Measurements from ENCODE around the gene SBNO1.
"Not testable (repeated sequence)": the region's sequence is repeated elsewhere in the genome, so short reads cannot be mapped to it uniquely, and the experiment has no call there.

SBNO1 gene

GRCh38 chr12:123389560-123390351 is 25.1 kb upstream of the SBNO1 start:
- peak overlapping the region; percentile 55 for H3K27ac ChIP-seq (ENCODE audit: low read depth, low read length)
- H3K4me1 ChIP-seq (ENCODE audit: control insufficient read depth in 1 of 2, insufficient read depth in 2 of 2, low read length in 2 of 2), result peaks cover 21 to 29% of the 10 kb centered on the region in 2 donors
- no peaks in the 10 kb centered on the region for H3K27me3 ChIP-seq (ENCODE audit: control insufficient read depth in 1 of 2, insufficient read depth in 2 of 2, low read length in 2 of 2)
- H3K36me3 ChIP-seq (ENCODE audit: control insufficient read depth in 1 of 2, insufficient read depth in 2 of 2, low read length in 2 of 2), result peaks cover 15 to 35% of the 10 kb centered on the region in 2 donors
- H3K9me3 ChIP-seq (ENCODE audit: control insufficient read depth in 1 of 2, low read length in 2 of 2), result no peaks in the 10 kb centered on the region
- peak overlapping the region; percentile 50 to 64 for H3K9ac ChIP-seq (ENCODE audit: low read depth in 1 of 2, low read length in 2 of 2)
- H3K4me3 ChIP-seq (ENCODE audit: low read depth in 1 of 2, low read length in 2 of 2), result peak overlapping the region; percentile 70 to 73

- Histone ChIP-seq H3K27ac (ENCODE audit: low read depth, low read length) (no peak overlapping the region), H3K4me1 (ENCODE audit: control insufficient read depth in 1 of 2, insufficient read depth in 2 of 2, low read length in 2 of 2) (peaks cover 24 to 34% of the 10 kb centered on the region in 2 donors), H3K4me3 (ENCODE audit: low read depth in 1 of 2, low read length in 2 of 2) (peak overlapping the region; percentile 70 to 73), H3K9me3 (ENCODE audit: control insufficient read depth in 1 of 2, low read length in 2 of 2) (no peaks in the 10 kb centered on the region), H3K9ac (ENCODE audit: low read depth in 1 of 2, low read length in 2 of 2) (no peak overlapping the region), H3K36me3 (ENCODE audit: control insufficient read depth in 1 of 2, insufficient read depth in 2 of 2, low read length in 2 of 2) (peaks cover 10 to 28% of the 10 kb centered on the region in 2 donors), H3K27me3 (ENCODE audit: control insufficient read depth in 1 of 2, insufficient read depth in 2 of 2, low read length in 2 of 2) (no peaks in the 10 kb centered on the region)
Measured at GRCh38 chr12:123388951-123389559, 24.4 kb upstream of the SBNO1 start.

- Histone ChIP-seq H3K27ac (ENCODE audit: low read depth, low read length) (peak overlapping the region; percentile 74), H3K4me3 (ENCODE audit: low read depth in 1 of 2, low read length in 2 of 2) (peak overlapping the region; percentile 81 to 88), H3K4me1 (ENCODE audit: control insufficient read depth in 1 of 2, insufficient read depth in 2 of 2, low read length in 2 of 2) (peaks cover 24 to 34% of the 10 kb centered on the region in 2 donors)
Measured at GRCh38 chr12:123388177-123388950, 23.7 kb upstream of the SBNO1 start.

GRCh38 chr12:123387508-123388176 is 23.0 kb upstream of the SBNO1 start:
- H3K4me3 ChIP-seq (ENCODE audit: low read depth in 1 of 2, low read length in 2 of 2), result peak overlapping the region; percentile 81 to 88
- no peaks in the 10 kb centered on the region for H3K9me3 ChIP-seq (ENCODE audit: control insufficient read depth in 1 of 2, low read length in 2 of 2)
- peak overlapping the region; percentile 76 to 89 for H3K9ac ChIP-seq (ENCODE audit: low read depth in 1 of 2, low read length in 2 of 2)
- H3K36me3 ChIP-seq (ENCODE audit: control insufficient read depth in 1 of 2, insufficient read depth in 2 of 2, low read length in 2 of 2), result peaks cover 10 to 20% of the 10 kb centered on the region in 2 donors
- H3K27ac ChIP-seq (ENCODE audit: low read depth, low read length), result peak overlapping the region; percentile 74
- peaks cover 24 to 34% of the 10 kb centered on the region in 2 donors for H3K4me1 ChIP-seq (ENCODE audit: control insufficient read depth in 1 of 2, insufficient read depth in 2 of 2, low read length in 2 of 2)
- no peaks in the 10 kb centered on the region for H3K27me3 ChIP-seq (ENCODE audit: control insufficient read depth in 1 of 2, insufficient read depth in 2 of 2, low read length in 2 of 2)

More at GRCh38 chr12:123388177-123388950, 23.7 kb upstream of the SBNO1 start:
- H3K9me3 ChIP-seq (ENCODE audit: control insufficient read depth in 1 of 2, low read length in 2 of 2), result no peaks in the 10 kb centered on the region
- peak overlapping the region; percentile 76 to 89 for H3K9ac ChIP-seq (ENCODE audit: low read depth in 1 of 2, low read length in 2 of 2)
- peaks cover 10 to 25% of the 10 kb centered on the region in 2 donors for H3K36me3 ChIP-seq (ENCODE audit: control insufficient read depth in 1 of 2, insufficient read depth in 2 of 2, low read length in 2 of 2)
- H3K27me3 ChIP-seq (ENCODE audit: control insufficient read depth in 1 of 2, insufficient read depth in 2 of 2, low read length in 2 of 2), result no peaks in the 10 kb centered on the region

GRCh38 chr12:123385536-123385935 is 20.9 kb upstream of the SBNO1 start:
- H3K27ac ChIP-seq (ENCODE audit: low read depth, low read length); H3K9ac ChIP-seq (ENCODE audit: low read depth in 1 of 2, low read length in 2 of 2); H3K9me3 ChIP-seq (ENCODE audit: control insufficient read depth in 1 of 2, low read length in 2 of 2); H3K4me3 ChIP-seq (ENCODE audit: low read depth in 1 of 2, low read length in 2 of 2); H3K36me3 ChIP-seq (ENCODE audit: control insufficient read depth in 1 of 2, insufficient read depth in 2 of 2, low read length in 2 of 2); H3K27me3 ChIP-seq (ENCODE audit: control insufficient read depth in 1 of 2, insufficient read depth in 2 of 2, low read length in 2 of 2): not testable (repeated sequence)
- H3K4me1 ChIP-seq (ENCODE audit: control insufficient read depth in 1 of 2, insufficient read depth in 2 of 2, low read length in 2 of 2), result peaks cover 23 to 33% of the 10 kb centered on the region in 2 donors

DNA sequence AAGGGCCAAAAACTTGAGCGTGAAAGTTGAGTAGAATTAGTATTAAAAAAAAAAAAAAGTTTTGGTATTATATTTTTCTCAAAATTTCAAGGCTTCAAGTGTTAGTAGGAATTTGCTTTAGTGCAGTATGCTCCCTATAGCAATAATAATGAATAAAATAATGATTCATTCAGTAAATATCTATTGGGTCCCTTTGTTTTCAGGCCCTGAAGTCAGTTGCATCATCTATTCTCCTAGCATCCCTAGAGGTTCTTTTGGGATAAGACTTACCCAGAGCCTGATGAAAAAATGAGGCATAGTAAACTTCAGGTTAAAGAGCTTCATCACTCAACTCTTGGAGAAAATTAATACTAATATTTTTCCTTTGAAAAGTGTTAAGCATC is 20.3 kb upstream of the SBNO1 start:
- Histone ChIP-seq H3K9ac (ENCODE audit: low read depth in 1 of 2, low read length in 2 of 2) (peak overlapping the region; percentile 55 to 74), H3K27me3 (ENCODE audit: control insufficient read depth in 1 of 2, insufficient read depth in 2 of 2, low read length in 2 of 2) (no peaks in the 10 kb centered on the region), H3K4me1 (ENCODE audit: control insufficient read depth in 1 of 2, insufficient read depth in 2 of 2, low read length in 2 of 2) (peaks cover 19 to 28% of the 10 kb centered on the region in 2 donors), H3K9me3 (ENCODE audit: control insufficient read depth in 1 of 2, low read length in 2 of 2) (no peaks in the 10 kb centered on the region), H3K4me3 (ENCODE audit: low read depth in 1 of 2, low read length in 2 of 2) (peak overlapping the region; percentile 85 to 86), H3K36me3 (ENCODE audit: control insufficient read depth in 1 of 2, insufficient read depth in 2 of 2, low read length in 2 of 2) (no peaks in the 10 kb centered on the region), H3K27ac (ENCODE audit: low read depth, low read length) (no peak overlapping the region)

DNA sequence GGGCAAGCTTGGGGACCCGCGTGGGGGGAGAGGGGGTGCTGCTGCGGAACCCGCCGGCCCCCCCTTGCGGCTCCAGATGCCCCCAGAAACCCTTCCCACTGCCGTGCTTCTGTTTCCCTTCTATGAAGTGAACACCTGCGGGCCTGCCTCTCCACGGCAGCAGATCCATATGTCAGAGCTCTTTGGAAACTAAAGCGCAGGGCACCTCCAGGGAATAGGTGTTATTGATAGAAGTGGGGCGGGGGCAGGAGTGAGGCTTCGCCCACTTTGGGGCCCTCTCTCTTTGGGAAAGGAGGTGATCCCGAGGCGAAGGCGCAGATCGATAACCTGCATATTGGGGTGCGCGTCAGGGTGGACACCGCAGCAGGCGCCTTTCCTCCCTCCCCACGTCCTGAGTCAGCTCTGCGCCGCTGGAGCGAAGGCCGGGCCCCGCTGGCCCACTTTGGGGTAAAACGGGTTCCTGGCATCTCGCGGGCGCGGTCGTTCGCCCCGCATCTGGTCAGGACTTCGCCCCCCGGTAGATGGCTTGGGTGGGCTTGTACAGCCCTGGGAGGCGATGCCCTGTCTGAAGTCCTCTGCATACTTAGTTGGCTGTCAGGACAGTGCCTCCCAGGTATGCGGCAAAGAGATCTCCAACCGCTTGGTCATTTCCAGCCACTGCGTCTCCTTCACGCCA is 19.8 kb upstream of the SBNO1 start:
- H3K4me1 ChIP-seq (ENCODE audit: control insufficient read depth in 1 of 2, insufficient read depth in 2 of 2, low read length in 2 of 2), result peaks cover 19 to 26% of the 10 kb centered on the region in 2 donors
- no peaks in the 10 kb centered on the region for H3K27me3 ChIP-seq (ENCODE audit: control insufficient read depth in 1 of 2, insufficient read depth in 2 of 2, low read length in 2 of 2)
- H3K9ac ChIP-seq (ENCODE audit: low read depth in 1 of 2, low read length in 2 of 2), result peak overlapping the region; percentile 55 to 74
- H3K36me3 ChIP-seq (ENCODE audit: control insufficient read depth in 1 of 2, insufficient read depth in 2 of 2, low read length in 2 of 2), result no peaks in the 10 kb centered on the region
- H3K9me3 ChIP-seq (ENCODE audit: control insufficient read depth in 1 of 2, low read length in 2 of 2), result no peaks in the 10 kb centered on the region
- H3K27ac ChIP-seq (ENCODE audit: low read depth, low read length), result no peak overlapping the region
- H3K4me3 ChIP-seq (ENCODE audit: low read depth in 1 of 2, low read length in 2 of 2), result peak overlapping the region; percentile 85 to 86

DNA sequence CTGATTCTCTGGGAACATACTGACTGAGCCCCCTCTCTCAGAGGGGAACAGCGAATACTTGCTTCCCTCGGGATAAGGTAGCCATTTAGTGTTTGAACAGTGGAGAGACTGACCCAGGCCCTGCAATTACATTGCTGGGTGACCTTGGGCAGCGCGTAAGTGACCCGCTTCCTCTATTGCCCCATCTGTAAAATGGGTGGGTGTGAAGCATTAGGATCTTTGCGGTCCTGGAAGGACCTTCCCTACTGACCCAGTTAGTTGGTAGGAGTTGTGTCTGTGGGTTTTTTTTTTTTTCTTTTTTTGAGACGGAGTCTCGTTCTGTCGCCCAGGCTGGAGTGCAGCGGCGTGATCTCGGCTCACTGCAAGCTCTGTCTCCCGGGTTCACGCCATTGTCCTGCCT is 18.0 kb upstream of the SBNO1 start:
- no peaks in the 10 kb centered on the region for H3K36me3 ChIP-seq (ENCODE audit: control insufficient read depth in 1 of 2, insufficient read depth in 2 of 2, low read length in 2 of 2)
- H3K9ac ChIP-seq (ENCODE audit: low read depth in 1 of 2, low read length in 2 of 2), result no peak overlapping the region
- H3K4me3 ChIP-seq (ENCODE audit: low read depth in 1 of 2, low read length in 2 of 2), result no peak overlapping the region
- peaks cover 13 to 22% of the 10 kb centered on the region in 2 donors for H3K4me1 ChIP-seq (ENCODE audit: control insufficient read depth in 1 of 2, insufficient read depth in 2 of 2, low read length in 2 of 2)
- no peak overlapping the region for H3K27ac ChIP-seq (ENCODE audit: low read depth, low read length)
- no peaks in the 10 kb centered on the region for H3K9me3 ChIP-seq (ENCODE audit: control insufficient read depth in 1 of 2, low read length in 2 of 2)
- no peaks in the 10 kb centered on the region for H3K27me3 ChIP-seq (ENCODE audit: control insufficient read depth in 1 of 2, insufficient read depth in 2 of 2, low read length in 2 of 2)

- Histone ChIP-seq H3K36me3 (ENCODE audit: control insufficient read depth in 1 of 2, insufficient read depth in 2 of 2, low read length in 2 of 2) (no peaks in the 10 kb centered on the region), H3K9me3 (ENCODE audit: control insufficient read depth in 1 of 2, low read length in 2 of 2) (no peaks in the 10 kb centered on the region), H3K4me1 (ENCODE audit: control insufficient read depth in 1 of 2, insufficient read depth in 2 of 2, low read length in 2 of 2) (peaks cover 0 to 2% of the 10 kb centered on the region in 2 donors), H3K4me3 (ENCODE audit: low read depth in 1 of 2, low read length in 2 of 2) (no peak overlapping the region), H3K27ac (ENCODE audit: low read depth, low read length) (no peak overlapping the region), H3K27me3 (ENCODE audit: control insufficient read depth in 1 of 2, insufficient read depth in 2 of 2, low read length in 2 of 2) (no peaks in the 10 kb centered on the region), H3K9ac (ENCODE audit: low read depth in 1 of 2, low read length in 2 of 2) (no peak overlapping the region)
Measured at GRCh38 chr12:123379391-123379790, 14.7 kb upstream of the SBNO1 start.
